Measurements from ENCODE around the gene ALK. TPM values are rescaled to one million over a fixed set of nuclear protein-coding genes. Genes with fewer than 3 reads are reported as not detected.

ALK gene
- 1.0 TPM for total RNA-seq
- long read RNA-seq, partial matches to known transcripts = 0 of 3 reads
- long read RNA-seq, other reads (novel, unspliced or antisense) = 3 of 3 reads

DNA sequence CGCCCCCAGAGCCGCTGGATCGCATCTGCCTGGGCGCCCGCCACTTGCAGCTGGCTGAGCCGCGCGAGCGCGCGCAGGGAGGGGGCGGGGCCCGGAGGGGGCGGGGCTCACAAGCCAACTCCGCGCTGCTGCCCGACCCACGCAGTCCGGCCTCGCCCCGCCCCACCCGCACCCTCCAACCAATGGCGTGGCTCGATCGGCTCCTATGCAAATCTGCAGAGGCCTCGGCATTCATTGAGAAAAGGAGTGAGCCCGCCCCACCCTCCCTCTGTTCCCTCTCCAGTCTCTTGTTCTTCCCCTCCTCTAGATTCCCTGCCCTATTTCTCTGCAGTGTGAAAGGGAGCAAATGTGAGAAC is at the start of gene ALK:
Gene ALK, minus strand, starts transcription at position 27 of the 356 bp plus-strand sequence. CDS start 927 bp downstream, outside the sequence.
- DNase-seq (ENCODE audit: low spot score) = no peak

DNA sequence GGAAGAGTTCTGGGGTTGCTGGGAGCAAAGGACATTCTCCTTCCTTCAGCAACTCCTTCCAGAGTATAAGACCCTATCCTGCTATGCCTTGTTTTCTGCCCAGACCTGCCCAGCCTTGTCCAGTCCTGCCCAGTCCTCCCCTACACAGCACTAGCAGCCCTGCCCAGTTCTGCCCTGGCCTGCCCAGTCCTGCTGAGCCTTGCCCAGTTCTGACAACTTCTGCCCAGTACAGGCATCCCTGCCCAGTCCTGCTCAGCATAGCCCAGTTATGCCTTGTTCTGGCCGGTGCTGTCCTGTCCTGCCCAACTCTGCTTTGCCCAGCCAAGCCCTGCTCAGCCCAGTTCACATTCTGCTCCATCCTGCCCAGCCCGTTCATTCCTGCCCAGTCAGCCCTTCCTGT is 44.9 kb upstream of the ALK start:
- no peak for DNase-seq (ENCODE audit: low spot score)

DNA sequence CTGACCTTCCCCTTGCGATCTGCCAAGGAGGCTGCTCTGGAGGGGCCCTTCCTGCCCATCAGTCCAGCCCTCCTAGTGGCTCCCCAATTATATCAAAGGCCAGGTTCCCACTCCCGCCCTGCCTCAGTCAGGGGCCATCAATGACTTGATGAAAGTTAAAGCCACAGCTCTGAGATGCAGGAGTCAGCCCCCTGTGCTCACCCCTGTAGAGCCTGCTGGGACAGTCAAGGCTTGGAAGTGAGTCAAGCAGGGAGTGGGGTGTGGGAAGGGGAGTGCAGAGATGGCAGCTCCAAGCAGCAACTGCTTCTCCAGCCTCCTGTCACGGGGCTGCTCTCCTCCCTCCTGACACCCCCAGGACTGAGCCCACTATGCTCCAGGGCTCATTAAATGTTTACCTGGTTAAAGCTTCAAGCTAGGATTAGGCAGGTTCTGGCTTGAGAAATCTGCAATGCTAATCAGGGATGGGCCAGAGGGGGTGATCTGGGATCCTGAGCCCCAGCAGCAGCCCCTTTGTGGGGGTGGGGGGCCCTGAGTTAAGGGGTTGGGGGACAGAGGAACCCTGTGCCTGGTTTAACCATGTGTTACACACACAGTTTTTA is 42.7 kb upstream of the ALK start:
- no peak for DNase-seq (ENCODE audit: low spot score)

DNA sequence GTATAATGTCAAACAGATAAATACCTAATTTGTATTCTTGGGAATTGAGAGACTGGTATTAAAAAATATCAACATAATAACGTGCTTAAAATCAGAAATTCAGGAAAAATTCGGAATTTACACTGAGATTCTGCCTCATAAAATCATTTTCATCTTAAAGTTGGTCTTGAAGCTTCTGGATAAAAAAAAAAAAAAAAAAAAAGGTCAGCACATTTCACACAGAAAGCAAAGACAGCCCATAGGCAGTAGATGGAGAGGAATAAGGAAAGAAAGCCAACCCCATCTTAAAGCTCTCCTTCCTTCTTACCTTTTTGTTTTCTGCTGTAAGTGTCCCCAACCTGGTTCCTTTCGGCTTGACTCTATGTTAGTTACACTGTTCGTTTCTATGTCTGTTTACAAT is 41.5 kb upstream of the ALK start:
- DNase-seq (ENCODE audit: low spot score) = no peak

DNA sequence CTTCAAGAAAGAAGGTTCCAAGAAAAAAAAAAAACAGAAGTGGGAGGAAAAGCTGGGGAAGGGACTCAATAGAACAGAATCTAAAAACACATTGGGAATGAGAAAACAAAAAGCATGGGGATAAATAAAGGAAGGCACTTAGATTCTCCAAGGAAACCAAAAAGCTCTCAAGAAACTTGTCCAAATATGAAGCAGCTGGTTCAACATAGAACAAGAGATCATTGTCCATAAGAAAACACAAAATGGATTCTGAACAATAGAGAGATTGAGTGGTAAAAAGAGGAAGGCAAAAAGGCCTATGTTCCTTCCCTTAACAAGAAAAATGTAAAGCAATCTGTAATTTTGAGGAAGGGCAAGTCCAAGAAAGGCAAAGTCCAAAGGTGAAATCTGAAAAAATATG is 32.9 kb upstream of the ALK start:
- no peak for DNase-seq (ENCODE audit: low spot score)

DNA sequence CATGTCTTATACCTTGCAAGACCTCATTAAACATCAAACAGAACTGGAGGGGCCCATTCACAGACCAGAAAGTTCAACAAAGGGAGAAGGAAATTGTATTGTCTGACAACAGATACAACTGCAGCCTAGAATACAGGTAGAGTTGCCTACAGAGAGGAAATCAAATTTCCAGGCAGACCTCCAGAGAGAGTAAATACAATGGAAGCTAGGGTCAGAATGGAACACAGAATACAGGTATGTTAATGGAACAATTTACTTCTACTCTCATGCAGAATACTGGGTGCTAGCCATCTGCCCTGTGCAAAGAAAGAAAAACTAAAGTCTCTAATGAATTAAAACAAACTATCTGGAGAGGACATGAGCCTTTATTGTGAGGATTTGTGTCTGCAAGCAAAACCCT is 31.6 kb upstream of the ALK start:
- no peak for DNase-seq (ENCODE audit: low spot score)

DNA sequence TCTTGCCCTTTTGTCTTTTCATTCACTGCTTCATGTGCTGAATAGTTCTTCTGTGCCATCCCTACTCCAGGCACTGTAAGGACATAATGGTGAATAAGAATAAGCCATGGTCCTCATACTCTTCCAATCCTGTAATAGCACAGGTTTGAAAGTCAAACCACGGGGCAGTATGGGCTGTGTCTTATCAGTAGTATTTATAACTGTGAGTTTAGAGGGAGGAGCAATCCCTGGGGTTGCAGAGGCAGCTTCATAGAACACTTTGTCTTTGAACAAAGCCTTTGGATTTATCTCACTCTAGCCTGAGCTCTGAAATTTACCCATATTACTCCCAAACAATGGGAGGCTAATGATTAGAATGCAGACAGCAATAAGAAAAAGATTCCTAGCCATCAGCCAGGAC is 30.2 kb upstream of the ALK start:
- no peak for DNase-seq (ENCODE audit: low spot score)

DNA sequence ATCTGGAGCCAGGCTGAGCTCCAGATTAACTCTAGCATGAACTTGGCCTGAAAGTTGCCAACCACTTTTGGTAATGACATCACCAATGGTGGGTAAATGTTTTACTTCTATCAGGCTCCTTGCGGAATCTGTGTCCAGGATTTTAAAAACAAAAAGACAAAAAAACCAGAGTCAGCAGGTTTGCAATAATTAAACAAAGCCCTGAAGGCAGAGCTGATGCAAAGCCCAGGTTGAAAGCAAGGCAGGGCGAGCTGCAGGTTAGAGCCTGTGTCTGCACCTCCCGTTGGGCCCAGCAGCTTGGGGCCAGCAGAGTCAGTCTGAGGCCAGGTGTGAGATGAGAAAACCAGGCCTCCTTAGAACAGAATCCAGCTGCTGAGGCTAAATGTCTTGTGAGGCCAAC is 29.1 kb upstream of the ALK start:
- no peak for DNase-seq (ENCODE audit: low spot score)

DNA sequence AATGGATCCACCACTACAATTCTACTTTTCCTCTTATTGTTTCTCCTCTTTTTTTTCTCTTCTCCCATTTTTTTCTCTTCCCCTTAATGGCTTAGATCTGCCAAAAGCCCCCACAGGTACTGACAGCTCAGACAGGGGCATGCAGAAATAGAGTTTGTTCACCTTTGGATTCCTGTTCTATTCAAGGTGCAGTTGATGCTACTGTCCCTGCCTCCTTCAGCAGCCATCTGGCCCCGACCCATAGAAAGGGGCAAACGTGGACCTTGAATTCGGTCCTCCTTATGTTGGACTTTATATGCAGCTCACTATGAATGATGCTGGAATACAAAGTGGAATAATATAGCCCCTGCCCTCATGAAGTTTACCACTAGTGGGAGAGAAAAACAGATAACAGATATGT is 27.7 kb upstream of the ALK start:
- no peak for DNase-seq (ENCODE audit: low spot score)

DNA sequence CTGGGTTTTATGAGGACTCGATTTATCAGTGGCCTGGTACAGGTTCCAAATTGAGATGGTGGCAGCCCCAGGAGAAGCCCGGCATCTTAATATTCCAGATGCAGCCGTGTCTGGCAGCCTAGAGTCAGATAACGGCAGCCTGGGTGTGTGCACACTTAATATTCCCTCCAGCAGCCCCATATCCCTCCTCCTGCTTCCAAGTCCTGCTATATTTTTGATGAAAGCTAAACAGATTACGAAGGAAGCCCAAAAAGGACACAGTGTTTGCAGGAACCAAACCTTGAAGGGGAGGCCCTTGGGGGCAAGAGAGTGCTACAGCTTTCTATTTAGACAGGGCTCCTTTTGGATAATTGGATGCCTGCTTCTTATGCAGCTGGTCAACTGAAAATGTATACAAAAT is 25.1 kb upstream of the ALK start:
- DNase-seq (ENCODE audit: low spot score) = no peak

DNA sequence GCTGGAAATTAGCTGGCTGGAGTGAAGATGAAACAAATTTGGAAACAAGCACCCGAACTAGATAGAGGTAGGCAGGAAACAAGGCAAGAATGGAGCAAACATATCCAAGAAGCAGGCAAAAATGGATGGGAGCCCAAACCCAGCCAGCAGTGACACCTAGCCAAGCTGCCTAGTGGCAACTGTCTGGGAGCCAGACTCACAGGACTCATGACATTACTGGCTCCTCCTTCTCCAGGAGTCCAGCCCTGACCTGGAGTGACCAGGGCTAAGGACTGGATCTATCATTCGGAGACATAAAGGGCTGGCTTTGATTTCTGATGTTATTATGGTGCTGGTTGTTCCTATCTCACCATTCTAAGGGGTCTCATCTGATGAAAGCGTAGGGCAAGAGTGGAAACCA is 21.3 kb upstream of the ALK start:
- no peak for DNase-seq (ENCODE audit: low spot score)

DNA sequence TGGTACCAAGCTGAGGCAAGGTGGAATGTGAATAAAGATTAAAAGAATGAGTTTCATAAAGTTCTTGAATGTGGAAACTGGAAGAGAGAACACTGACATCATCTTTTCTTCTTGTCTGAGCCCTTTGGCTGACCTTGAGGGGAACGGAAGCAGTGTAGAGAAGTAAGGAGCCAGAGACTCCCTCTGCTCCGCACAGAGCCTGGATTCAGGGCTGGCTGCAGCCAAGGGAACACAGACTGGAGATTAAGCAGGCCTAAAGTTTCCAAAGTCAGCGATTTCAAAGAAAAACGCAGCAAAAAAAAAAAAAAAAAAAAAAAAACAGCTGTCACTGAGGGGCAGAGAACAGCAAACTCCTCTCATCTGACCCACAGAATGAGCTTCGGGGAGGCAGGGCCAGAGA is 19.3 kb upstream of the ALK start:
- no peak for DNase-seq (ENCODE audit: low spot score)

DNA sequence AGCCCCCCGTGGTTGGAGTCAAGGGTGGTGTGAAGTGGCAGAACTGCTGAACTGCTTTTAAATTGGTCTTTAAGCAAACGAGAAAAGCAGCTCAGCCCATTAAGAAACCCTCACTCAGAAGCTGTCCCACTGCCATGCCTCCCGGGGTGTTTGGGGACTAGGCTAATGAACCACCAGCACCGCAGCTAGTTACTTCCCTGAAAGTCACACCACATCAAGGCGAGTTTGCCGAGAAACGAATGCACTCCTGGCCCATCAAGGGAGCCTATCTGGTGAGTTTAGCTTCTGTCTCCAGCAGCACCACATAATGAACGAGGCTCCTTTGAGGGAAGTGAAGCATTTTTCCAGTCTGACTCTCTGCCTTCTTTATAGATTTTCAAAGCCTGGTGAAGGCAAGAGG is 14.6 kb upstream of the ALK start:
- no peak for DNase-seq (ENCODE audit: low spot score)

DNA sequence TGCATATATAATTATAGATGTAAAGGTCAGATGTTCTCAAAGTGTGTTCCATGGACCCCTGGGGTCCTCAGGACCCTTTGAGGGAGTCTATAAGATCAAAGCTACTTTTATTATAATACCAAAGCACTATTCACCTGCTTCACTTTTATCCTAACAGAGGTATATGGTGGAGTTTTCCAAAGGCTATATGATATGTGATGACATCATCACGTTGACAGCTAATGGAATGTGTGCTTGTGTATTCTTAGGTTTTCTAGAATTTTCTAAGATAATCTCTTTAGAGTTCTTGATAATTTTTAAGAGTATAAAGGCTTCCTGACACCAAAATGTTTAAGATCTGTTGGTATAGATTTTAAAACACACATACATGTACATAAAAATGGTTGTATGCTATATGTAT is 10.4 kb upstream of the ALK start:
- no peak for DNase-seq (ENCODE audit: low spot score)

DNA sequence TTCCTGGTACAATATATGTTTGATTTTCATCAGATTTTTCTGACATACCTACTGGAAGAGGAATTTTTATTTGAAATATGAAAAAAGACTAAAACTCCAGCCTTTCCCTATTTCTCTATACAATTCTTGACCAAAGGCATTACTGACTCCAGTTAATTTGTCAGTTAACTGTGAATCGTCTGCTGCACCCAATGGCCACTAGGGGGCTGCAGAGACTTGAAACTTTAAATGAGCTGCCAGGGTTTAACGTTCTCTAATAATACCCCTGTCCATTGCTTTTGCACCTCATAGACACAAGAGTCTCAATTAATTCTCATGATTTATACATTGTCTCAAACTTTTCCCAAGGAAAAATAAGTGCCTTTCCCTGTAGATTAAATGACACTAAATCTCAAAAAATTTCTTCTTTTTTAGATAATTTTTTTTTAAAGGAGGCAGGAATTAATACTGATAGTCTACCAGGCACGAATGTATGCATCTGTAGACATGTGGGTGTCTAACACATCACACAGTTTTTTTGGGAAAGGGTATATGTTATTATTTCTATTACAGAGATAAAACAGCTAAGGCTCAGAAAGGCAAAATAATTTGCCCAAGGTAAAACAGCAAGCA is 1.8 kb upstream of the ALK start:
- no peak for DNase-seq (ENCODE audit: low spot score)

DNA sequence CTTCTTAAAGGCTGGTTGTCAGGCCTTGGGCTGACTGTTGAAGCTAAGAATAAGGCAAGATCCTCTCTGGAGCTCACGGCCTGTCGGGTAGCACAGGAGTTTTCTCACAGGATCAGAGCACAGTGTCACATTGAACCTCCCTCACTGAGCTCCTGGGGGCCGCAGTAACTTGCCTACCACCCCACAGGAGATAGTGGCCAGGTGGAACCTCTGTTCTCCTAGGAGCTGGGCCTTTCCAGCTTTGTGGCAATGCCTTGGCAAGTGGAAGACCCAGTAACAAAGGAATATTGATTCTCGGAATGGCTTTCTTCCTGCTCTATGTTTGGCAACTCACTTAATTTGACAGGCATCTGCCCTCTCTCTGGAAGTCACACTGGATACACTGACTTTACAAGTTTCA is 1.2 kb upstream of the ALK start:
- DNase-seq (ENCODE audit: low spot score) = no peak

DNA sequence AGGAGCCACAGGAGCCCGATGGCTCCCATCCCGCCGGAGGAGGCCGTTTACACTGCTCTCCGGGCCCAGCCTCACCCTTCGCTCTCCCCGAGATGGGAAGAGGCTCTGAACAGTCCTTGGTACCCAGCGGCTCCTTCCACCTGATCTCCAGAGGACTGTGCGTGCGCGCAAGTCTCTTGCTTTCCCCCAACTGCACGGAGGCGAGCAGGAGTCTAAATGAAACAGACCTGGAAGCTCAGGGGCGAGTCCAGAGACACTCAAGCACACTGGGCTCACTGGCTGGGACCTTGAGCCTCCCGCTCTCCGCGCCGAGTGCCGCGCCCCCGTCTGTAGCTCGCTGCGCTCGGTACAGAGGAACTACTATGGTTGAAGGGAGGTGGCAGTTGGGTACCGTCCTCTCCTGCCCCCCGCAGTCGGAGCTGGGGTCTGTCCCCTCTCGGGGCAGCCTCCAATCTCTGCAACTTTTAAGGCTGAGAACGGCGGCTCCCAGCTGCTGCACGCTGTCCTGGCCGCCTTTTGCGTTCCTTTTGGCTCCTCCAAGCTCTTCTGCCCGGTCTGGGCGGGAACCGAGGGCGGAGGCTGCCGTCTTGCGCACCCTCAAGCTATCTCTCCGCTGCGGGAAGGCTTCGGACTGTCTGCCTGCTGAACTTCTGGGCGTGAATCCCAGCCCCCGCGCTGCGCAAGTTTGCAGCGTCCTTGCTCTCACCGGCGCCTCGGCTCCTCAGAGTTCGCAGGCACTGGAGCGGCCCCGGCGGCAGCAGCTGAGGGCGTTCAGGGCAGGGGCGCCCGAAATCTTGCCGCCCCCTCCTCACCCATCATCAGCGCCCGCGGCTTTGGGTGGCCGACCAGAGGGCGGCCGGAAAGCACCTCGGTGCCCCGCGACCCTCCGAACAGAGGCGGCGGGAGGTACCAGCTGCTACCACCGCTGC is 491 bp downstream of the ALK start:
- DNase-seq (ENCODE audit: low spot score) = no peak

DNA sequence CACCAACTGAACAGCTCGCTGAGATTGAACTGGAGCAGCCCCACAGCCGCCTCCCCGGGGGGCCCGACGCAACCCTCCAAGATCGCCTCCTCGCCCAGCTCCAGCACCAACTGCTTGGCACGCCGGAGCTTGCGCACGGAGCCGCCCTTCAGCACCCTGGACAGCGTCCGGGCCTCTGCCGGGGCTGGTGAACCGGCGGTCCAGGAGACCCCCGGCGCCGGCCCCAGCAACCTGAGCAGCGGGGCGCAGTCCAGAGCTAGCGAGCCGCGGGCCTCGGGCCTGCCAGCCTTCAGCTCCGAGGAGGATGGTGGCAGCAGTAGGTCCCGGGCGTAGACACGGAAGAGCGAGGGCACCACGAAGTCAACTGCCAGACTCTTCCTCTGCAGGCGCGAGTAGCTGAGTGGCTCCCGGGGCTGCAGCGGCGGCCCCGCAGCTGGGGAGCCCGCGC is 1.2 kb downstream of the ALK start:
- DNase-seq (ENCODE audit: low spot score) = no peak

DNA sequence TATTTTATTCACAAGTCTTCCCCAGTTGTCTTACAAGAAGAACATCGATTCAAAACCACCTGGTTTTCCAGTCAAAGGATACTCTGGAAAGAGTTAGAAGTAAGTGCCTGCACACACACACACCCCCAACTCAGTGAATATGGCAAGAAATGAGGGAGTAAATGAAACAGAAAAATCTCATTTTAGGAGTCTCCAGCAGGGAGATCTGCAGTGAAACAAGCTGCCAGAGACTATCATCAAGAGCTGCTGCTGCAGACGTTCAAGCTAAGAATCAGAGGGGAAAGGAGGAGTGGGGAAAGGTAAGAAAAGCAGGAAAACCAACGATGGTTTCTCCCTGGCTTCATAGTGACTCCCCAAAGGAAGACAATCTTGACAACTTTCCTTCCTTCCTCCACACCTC is 2.4 kb downstream of the ALK start:
- DNase-seq (ENCODE audit: low spot score) = no peak

DNA sequence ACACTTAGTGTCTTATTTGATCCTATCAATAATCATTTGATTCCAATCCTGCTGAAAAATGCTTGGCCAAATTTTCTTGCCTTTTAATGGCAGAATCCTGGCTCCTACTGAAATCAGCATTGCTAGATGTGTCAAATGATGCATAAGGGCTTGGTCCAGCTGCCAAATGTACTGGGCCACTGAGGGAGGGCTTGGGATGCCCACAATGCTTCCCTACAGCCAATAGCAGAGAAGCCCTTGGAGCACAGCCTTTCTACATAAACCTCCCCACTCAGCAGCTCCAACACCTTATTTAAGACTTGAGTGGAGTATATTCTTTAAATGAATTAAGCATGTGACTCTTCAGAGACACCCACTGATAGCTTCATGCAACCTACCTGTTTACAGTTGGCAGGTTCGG is 3.6 kb downstream of the ALK start:
- DNase-seq (ENCODE audit: low spot score) = no peak

DNA sequence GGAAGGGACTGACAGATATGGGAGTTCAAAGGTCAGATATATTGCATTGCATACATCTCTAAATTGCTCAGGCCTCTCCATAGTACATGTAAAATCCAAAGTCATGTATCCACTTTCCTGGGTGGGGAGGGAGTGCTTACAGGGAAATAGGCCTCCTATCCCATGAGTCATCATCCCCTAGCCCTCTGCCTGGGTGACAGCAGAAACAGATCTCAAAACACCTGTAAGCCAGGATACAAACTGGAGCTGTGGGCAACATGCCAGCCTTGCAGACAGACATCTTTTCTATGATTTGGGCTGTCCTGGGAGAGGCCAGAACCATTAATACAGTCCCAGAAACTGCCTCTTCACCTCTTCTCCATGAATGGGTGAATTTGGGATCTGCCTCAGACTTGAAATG is 4.8 kb downstream of the ALK start:
- DNase-seq (ENCODE audit: low spot score) = no peak

DNA sequence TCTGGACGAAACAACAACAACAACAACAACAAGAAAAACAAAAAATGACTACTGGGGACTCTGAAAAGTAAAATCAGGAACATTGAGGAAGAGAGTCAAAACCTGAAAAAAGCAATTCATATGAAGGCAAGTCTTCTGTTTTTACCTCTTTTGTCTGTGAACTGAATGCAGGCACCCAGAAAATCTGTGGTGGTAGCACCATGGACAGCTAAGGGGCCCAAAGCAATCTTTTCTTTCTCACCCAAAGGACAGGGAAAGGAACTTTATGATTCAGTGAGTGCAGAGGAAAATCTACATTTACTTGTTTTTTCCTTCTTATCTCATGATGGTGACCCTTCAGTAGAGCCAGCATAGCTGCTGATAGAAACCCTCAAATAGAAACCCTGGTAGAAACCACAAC is 10.4 kb downstream of the ALK start:
- DNase-seq (ENCODE audit: low spot score) = no peak
